Loucy (cell line): ENCODE data around the gene PGS1.

Experiments
- EZH2phosphoT487 ChIP-seq: fragments of 200-600 bp; IDR thresholded peaks from 2 replicates; pipeline ENCODE4 v1.6.1; 2018; ENCODE audit warnings: antibody characterized with exemption, mild to moderate bottlenecking, moderate library complexity, borderline replicate concordance
- TF ChIP-seq, protein P1 (sequence below): fragments of 200-600 bp; sonication (generic); conservative IDR thresholded peaks from 2 replicates; pipeline ENCODE4 v1.5.1; 2014; ENCODE audit warnings: mild to moderate bottlenecking, antibody characterized with exemption, low read length

GRCh38 chr17:78422267-78422605 lies 43.8 kb downstream of the PGS1 start:
- TF ChIP-seq EZH2phosphoT487: no peak
- TF ChIP-seq, protein P1, sequence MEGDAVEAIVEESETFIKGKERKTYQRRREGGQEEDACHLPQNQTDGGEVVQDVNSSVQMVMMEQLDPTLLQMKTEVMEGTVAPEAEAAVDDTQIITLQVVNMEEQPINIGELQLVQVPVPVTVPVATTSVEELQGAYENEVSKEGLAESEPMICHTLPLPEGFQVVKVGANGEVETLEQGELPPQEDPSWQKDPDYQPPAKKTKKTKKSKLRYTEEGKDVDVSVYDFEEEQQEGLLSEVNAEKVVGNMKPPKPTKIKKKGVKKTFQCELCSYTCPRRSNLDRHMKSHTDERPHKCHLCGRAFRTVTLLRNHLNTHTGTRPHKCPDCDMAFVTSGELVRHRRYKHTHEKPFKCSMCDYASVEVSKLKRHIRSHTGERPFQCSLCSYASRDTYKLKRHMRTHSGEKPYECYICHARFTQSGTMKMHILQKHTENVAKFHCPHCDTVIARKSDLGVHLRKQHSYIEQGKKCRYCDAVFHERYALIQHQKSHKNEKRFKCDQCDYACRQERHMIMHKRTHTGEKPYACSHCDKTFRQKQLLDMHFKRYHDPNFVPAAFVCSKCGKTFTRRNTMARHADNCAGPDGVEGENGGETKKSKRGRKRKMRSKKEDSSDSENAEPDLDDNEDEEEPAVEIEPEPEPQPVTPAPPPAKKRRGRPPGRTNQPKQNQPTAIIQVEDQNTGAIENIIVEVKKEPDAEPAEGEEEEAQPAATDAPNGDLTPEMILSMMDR: no peak
